Activated CD8-positive, alpha-beta T cell treated with anti-CD3 and anti-CD28 coated beads, Interleukin-2, amount 10 ng/mL, durations not matched to agents 7 days and 5 days (primary cell): ENCODE measurements around the gene DUT. TPM values are rescaled to one million over a fixed set of nuclear protein-coding genes. Genes with fewer than 3 reads are reported as not detected.
"Not testable (repeated sequence)": the region's sequence is repeated elsewhere in the genome, so short reads cannot be mapped to it uniquely, and the experiment has no call there.

ENCODE experiments used
- ATAC-seq: fragments of 150-1000 bp; cut with Tn5 transposase; one replicate; pipeline ENCODE4 v1.10.0; 2021; ENCODE audit warnings: moderate library complexity
- CTCF ChIA-PET: fragments of 350-600 bp; sonication (Branson Sonifier 250); formaldehyde crosslinking; loops from one replicate; lab custom pipeline; 2021; ENCODE audit warnings: antibody characterized with exemption; lab: Charles Lee
- POLR2A ChIA-PET: fragments of 350-600 bp; sonication (Branson Sonifier 250); formaldehyde crosslinking; loops from one replicate; lab custom pipeline; 2021; ENCODE audit warnings: antibody characterized with exemption; lab: Charles Lee
- DNase-seq: peaks from one replicate; pipeline ENCODE4 v3.0.0-alpha.2; 2020
- H3K27ac Mint-ChIP-seq: one replicate; pipeline ENCODE4 v1.8.0; 2021; ENCODE audit warnings: mild to moderate bottlenecking, mixed read lengths
- H3K27me3 Mint-ChIP-seq: one replicate; pipeline ENCODE4 v1.8.0; 2021; ENCODE audit warnings: low read depth, mixed read lengths
- H3K36me3 Mint-ChIP-seq: one replicate; pipeline ENCODE4 v1.8.0; 2021; ENCODE audit warnings: low read depth, mixed read lengths
- H3K4me1 Mint-ChIP-seq: one replicate; pipeline ENCODE4 v1.8.0; 2021; ENCODE audit warnings: low read depth, mixed read lengths
- H3K4me3 Mint-ChIP-seq: one replicate; pipeline ENCODE4 v1.8.0; 2021; ENCODE audit warnings: mild to moderate bottlenecking, mixed read lengths
- H3K9me3 Mint-ChIP-seq: one replicate; pipeline ENCODE4 v1.8.0; 2022; ENCODE audit warnings: mixed read lengths; ENCODE audit not compliant: insufficient read depth
- total RNA-seq, 2 experiments: library from RNA; stranded (reverse); gene quantifications; one replicate each; pipeline ENCODE4 v1.2.3, GENCODE V29; 2021

The DUT gene
- total RNA-seq, 2 experiments from 2014 or later, result 350 to 360 TPM

GRCh38 chr15:48306639-48307038 lies 24.6 kb upstream of the DUT start:
- H3K4me1 Mint-ChIP-seq, result no peaks in the 10 kb centered on the region
- ChIA-PET CTCF (interaction anchor here (2.6 kb wide), 1 partner anchor 21 kb away, joined by 9 read pairs; no protein-coding TSS in a partner anchor), POLR2A (no interaction called here)
- no peak overlapping the region for H3K4me3 Mint-ChIP-seq
- DNase-seq (no peak), ATAC-seq (no peak)
- H3K9me3 Mint-ChIP-seq, result no peaks in the 10 kb centered on the region
- peaks cover 8% of the 10 kb centered on the region for H3K27me3 Mint-ChIP-seq
- no peak overlapping the region for H3K27ac Mint-ChIP-seq
- H3K36me3 Mint-ChIP-seq, result no peaks in the 10 kb centered on the region

GRCh38 chr15:48307586-48307985 lies 23.6 kb upstream of the DUT start:
- ChIA-PET CTCF (interaction anchor here (2.6 kb wide), 1 partner anchor 22 kb away, joined by 9 read pairs; no protein-coding TSS in a partner anchor), POLR2A (no interaction called here)
- DNase-seq, result no peak
- no peak for ATAC-seq
- Mint-ChIP-seq H3K4me3 (no peak overlapping the region), H3K9me3 (no peaks in the 10 kb centered on the region), H3K27me3 (peaks cover 10% of the 10 kb centered on the region), H3K4me1 (no peaks in the 10 kb centered on the region), H3K36me3 (no peaks in the 10 kb centered on the region), H3K27ac (no peak overlapping the region)

GRCh38 chr15:48309740-48310139 lies 21.5 kb upstream of the DUT start:
- Mint-ChIP-seq H3K4me1 (no peaks in the 10 kb centered on the region), H3K27me3 (peaks cover 10% of the 10 kb centered on the region), H3K36me3 (no peaks in the 10 kb centered on the region), H3K4me3 (no peak overlapping the region), H3K9me3 (no peaks in the 10 kb centered on the region), H3K27ac (no peak overlapping the region)
- no peak for DNase-seq
- ATAC-seq, result no peak
- POLR2A ChIA-PET, result no interaction called here
- CTCF ChIA-PET, result no interaction called here

GRCh38 chr15:48313216-48313615 lies 18.0 kb upstream of the DUT start:
- no peaks in the 10 kb centered on the region for H3K36me3 Mint-ChIP-seq
- no peak overlapping the region for H3K4me3 Mint-ChIP-seq
- H3K9me3 Mint-ChIP-seq, result no peaks in the 10 kb centered on the region
- no peak for DNase-seq
- ATAC-seq, result no peak
- ChIA-PET POLR2A (no interaction called here), CTCF (no interaction called here)
- H3K4me1 Mint-ChIP-seq, result no peaks in the 10 kb centered on the region
- H3K27ac Mint-ChIP-seq, result no peak overlapping the region
- peaks cover 6% of the 10 kb centered on the region for H3K27me3 Mint-ChIP-seq

GRCh38 chr15:48315041-48315440 lies 16.2 kb upstream of the DUT start:
- CTCF ChIA-PET, result no interaction called here
- Mint-ChIP-seq H3K9me3 (no peaks in the 10 kb centered on the region), H3K36me3 (no peaks in the 10 kb centered on the region), H3K4me3 (no peak overlapping the region), H3K4me1 (no peaks in the 10 kb centered on the region), H3K27me3 (peaks cover 4% of the 10 kb centered on the region), H3K27ac (no peak overlapping the region)
- DNase-seq (no peak), ATAC-seq (no peak)
- POLR2A ChIA-PET, result no interaction called here

- POLR2A ChIA-PET, result no interaction called here
- CTCF ChIA-PET, result no interaction called here
Measured at GRCh38 chr15:48317221-48317620, 14.0 kb upstream of the DUT start.

GRCh38 chr15:48318131-48318530 lies 13.1 kb upstream of the DUT start:
- CTCF ChIA-PET, result no interaction called here
- Mint-ChIP-seq H3K36me3 (no peaks in the 10 kb centered on the region), H3K27me3 (peaks cover 2% of the 10 kb centered on the region), H3K4me3 (no peak overlapping the region), H3K9me3 (no peaks in the 10 kb centered on the region), H3K27ac (no peak overlapping the region), H3K4me1 (no peaks in the 10 kb centered on the region)
- ATAC-seq, result no peak
- no peak for DNase-seq
- POLR2A ChIA-PET, result no interaction called here

More at GRCh38 chr15:48317221-48317620, 14.0 kb upstream of the DUT start:
- Mint-ChIP-seq H3K9me3 (no peaks in the 10 kb centered on the region), H3K4me1 (no peaks in the 10 kb centered on the region), H3K36me3 (no peaks in the 10 kb centered on the region), H3K27me3 (peaks cover 2% of the 10 kb centered on the region), H3K27ac (no peak overlapping the region), H3K4me3 (no peak overlapping the region)
- no peak for ATAC-seq
- DNase-seq, result no peak

GRCh38 chr15:48323294-48323693 lies 7.9 kb upstream of the DUT start:
- H3K27me3 Mint-ChIP-seq, result peaks cover 2% of the 10 kb centered on the region
- no peak for DNase-seq
- H3K4me1 Mint-ChIP-seq, result peaks cover 5% of the 10 kb centered on the region
- ChIA-PET POLR2A (interaction anchor here (1.2 kb wide), 1 partner anchor 9 kb away, joined by 4 read pairs; no protein-coding TSS in a partner anchor), CTCF (interaction anchor here (1.2 kb wide), 1 partner anchor 14 kb away, joined by 3 read pairs; no protein-coding TSS in a partner anchor)
- no peaks in the 10 kb centered on the region for H3K9me3 Mint-ChIP-seq
- H3K27ac Mint-ChIP-seq, result no peak overlapping the region
- H3K36me3 Mint-ChIP-seq, result peaks cover 11% of the 10 kb centered on the region
- ATAC-seq, result no peak
- H3K4me3 Mint-ChIP-seq, result no peak overlapping the region

GRCh38 chr15:48324949-48325348 lies 6.3 kb upstream of the DUT start:
- H3K9me3 Mint-ChIP-seq, result no peaks in the 10 kb centered on the region
- POLR2A ChIA-PET, result no interaction called here
- H3K27ac Mint-ChIP-seq, result no peak overlapping the region
- ATAC-seq, result no peak
- DNase-seq, result no peak
- H3K4me3 Mint-ChIP-seq, result no peak overlapping the region
- CTCF ChIA-PET, result no interaction called here
- peaks cover 10% of the 10 kb centered on the region for H3K4me1 Mint-ChIP-seq
- H3K27me3 Mint-ChIP-seq, result no peaks in the 10 kb centered on the region
- H3K36me3 Mint-ChIP-seq, result peaks cover 17% of the 10 kb centered on the region

- H3K27ac Mint-ChIP-seq, result no peak overlapping the region
- DNase-seq, result no peak
- no peaks in the 10 kb centered on the region for H3K9me3 Mint-ChIP-seq
- H3K4me1 Mint-ChIP-seq, result peaks cover 14% of the 10 kb centered on the region
- H3K27me3 Mint-ChIP-seq, result no peaks in the 10 kb centered on the region
- H3K4me3 Mint-ChIP-seq, result no peak overlapping the region
- peaks cover 21% of the 10 kb centered on the region for H3K36me3 Mint-ChIP-seq
- ChIA-PET POLR2A (no interaction called here), CTCF (no interaction called here)
- ATAC-seq, result no peak
Measured at GRCh38 chr15:48325400-48325799, 5.8 kb upstream of the DUT start.

GRCh38 chr15:48326180-48326579 lies 5.0 kb upstream of the DUT start:
- CTCF ChIA-PET, DNase-seq, H3K4me3 Mint-ChIP-seq, H3K27me3 Mint-ChIP-seq, H3K27ac Mint-ChIP-seq, POLR2A ChIA-PET, H3K9me3 Mint-ChIP-seq, ATAC-seq: not testable (repeated sequence)
- H3K36me3 Mint-ChIP-seq, result peaks cover 22% of the 10 kb centered on the region
- H3K4me1 Mint-ChIP-seq, result peaks cover 15% of the 10 kb centered on the region

- Mint-ChIP-seq H3K9me3 (no peaks in the 10 kb centered on the region), H3K4me1 (peaks cover 36% of the 10 kb centered on the region), H3K4me3 (peak overlapping the region; percentile 92), H3K27ac (peak overlapping the region; percentile 97), H3K36me3 (peaks cover 46% of the 10 kb centered on the region), H3K27me3 (no peaks in the 10 kb centered on the region)
- no peak for DNase-seq
- no peak for ATAC-seq
- CTCF ChIA-PET, result interaction anchor here (0.6 to 1.7 kb wide), 2 partner anchors 9 to 45 kb away, joined by 3 to 4 read pairs; no protein-coding TSS in a partner anchor
- POLR2A ChIA-PET, result interaction anchor here (0.5 to 1.4 kb wide), 4 partner anchors 10 to 456 kb away, joined by 3 to 4 read pairs (median 4); no protein-coding TSS in a partner anchor
Measured at GRCh38 chr15:48330105-48330785, 984 bp upstream of the DUT start.
